Measurements from ENCODE around the gene URB2. TPM values are rescaled to one million over a fixed set of nuclear protein-coding genes. Genes with fewer than 3 reads are reported as not detected.

The URB2 gene
- total RNA-seq, 2 experiments from 2014 or later = 10.6 to 10.9 TPM

DNA sequence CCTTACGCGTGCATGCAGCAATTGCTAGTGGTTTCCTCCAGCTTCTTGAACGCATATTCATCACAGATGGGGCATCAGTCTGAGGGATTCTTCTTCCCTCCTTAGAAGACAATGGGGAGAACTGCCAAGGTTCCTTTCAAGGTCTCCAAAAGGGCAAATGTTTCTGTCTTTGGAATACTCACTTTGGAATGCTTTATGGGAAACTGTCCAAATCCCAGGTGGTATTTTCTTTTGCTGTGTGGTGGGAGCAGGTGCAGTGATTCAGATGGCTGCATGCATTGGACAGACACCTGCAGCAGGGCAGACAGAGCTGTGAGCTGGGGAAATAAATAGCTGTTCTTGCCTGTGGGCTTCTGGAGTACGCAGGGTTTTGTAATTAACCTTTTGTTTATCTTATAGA, 40.5 kb downstream of the URB2 start:
- Mint-ChIP-seq H3K27ac (no peak overlapping the region), H3K4me1 (no peaks in the 10 kb centered on the region), H3K4me3 (no peak overlapping the region), H3K36me3 (peaks cover 11% of the 10 kb centered on the region), H3K9me3 (no peaks in the 10 kb centered on the region), H3K27me3 (no peaks in the 10 kb centered on the region)
- POLR2A ChIA-PET = no interaction called here
- ATAC-seq (ENCODE audit: low read depth) = no peak
- DNase-seq = no peak

DNA sequence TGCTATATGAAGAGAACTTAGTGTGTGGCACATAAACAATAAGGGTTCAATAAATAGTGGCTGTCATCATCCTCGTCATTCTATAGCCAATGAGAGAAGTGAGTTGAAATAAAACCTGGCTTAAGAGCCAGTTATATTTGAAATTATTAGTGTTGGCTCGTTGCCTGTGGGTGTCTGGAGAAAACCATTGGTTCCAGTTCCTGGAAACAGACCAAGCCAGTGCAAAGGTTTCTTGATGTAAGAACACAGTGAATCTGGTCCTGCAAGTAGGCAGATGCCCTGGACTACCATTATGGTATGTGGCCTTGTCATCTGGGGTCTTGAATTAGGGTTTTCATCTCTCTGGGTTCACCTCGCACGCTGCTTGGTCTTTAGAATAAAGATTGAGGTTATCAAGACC, 43.3 kb downstream of the URB2 start:
- Mint-ChIP-seq H3K27ac (no peak overlapping the region), H3K9me3 (no peaks in the 10 kb centered on the region), H3K27me3 (no peaks in the 10 kb centered on the region), H3K36me3 (peaks cover 11% of the 10 kb centered on the region), H3K4me1 (peaks cover 6% of the 10 kb centered on the region), H3K4me3 (no peak overlapping the region)
- POLR2A ChIA-PET = no interaction called here
- ATAC-seq (ENCODE audit: low read depth) (no peak), DNase-seq (no peak)

DNA sequence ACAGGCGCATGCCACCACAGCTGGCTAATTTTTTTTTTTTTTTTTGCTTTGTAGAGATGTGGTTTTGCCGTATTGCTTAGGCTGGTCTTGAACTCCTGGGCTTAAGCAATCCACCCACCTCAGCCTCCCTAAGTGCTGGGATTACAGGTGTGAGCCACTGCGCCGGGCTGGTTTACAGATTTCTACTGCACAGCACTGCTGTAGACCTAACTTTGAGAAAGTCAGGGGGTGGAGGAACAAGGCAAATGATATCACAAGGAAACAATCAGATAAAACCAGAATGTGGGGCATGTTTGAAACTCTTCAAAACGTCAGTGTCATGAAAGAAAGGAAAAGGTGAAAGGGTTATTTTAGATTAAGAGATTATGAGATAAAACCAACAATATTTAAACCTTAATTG, 45.3 kb downstream of the URB2 start:
- POLR2A ChIA-PET = interaction anchor here (0.7 kb wide), 1 partner anchor 45 kb away, joined by 3 read pairs; no protein-coding TSS in a partner anchor
- ATAC-seq (ENCODE audit: low read depth) (no peak), DNase-seq (no peak)
- no peak overlapping the region for H3K4me3 Mint-ChIP-seq
- H3K36me3 Mint-ChIP-seq = peaks cover 11% of the 10 kb centered on the region
- no peaks in the 10 kb centered on the region for H3K27me3 Mint-ChIP-seq
- H3K4me1 Mint-ChIP-seq = peaks cover 7% of the 10 kb centered on the region
- H3K9me3 Mint-ChIP-seq = no peaks in the 10 kb centered on the region
- H3K27ac Mint-ChIP-seq = no peak overlapping the region

- Mint-ChIP-seq H3K27ac (no peak overlapping the region), H3K36me3 (peaks cover 11% of the 10 kb centered on the region), H3K9me3 (no peaks in the 10 kb centered on the region), H3K4me1 (peaks cover 7% of the 10 kb centered on the region), H3K4me3 (no peak overlapping the region), H3K27me3 (no peaks in the 10 kb centered on the region)
- no peak for ATAC-seq (ENCODE audit: low read depth)
- POLR2A ChIA-PET = no interaction called here
- no peak for DNase-seq
Observed at GRCh38 chr1:229672246-229672645, 46.2 kb downstream of the URB2 start.

- peaks cover 3% of the 10 kb centered on the region for H3K36me3 Mint-ChIP-seq
- no peaks in the 10 kb centered on the region for H3K27me3 Mint-ChIP-seq
- DNase-seq (no peak), ATAC-seq (ENCODE audit: low read depth) (peak; percentile 42)
- POLR2A ChIA-PET = interaction anchor here (0.7 kb wide), 1 partner anchor 786 kb away, joined by 4 read pairs; no protein-coding TSS in a partner anchor
- H3K4me1 Mint-ChIP-seq = peaks cover 7% of the 10 kb centered on the region
- H3K9me3 Mint-ChIP-seq = no peaks in the 10 kb centered on the region
- no peak overlapping the region for H3K4me3 Mint-ChIP-seq
- no peak overlapping the region for H3K27ac Mint-ChIP-seq
Observed at GRCh38 chr1:229674042-229674441, 48.0 kb downstream of the URB2 start.

DNA sequence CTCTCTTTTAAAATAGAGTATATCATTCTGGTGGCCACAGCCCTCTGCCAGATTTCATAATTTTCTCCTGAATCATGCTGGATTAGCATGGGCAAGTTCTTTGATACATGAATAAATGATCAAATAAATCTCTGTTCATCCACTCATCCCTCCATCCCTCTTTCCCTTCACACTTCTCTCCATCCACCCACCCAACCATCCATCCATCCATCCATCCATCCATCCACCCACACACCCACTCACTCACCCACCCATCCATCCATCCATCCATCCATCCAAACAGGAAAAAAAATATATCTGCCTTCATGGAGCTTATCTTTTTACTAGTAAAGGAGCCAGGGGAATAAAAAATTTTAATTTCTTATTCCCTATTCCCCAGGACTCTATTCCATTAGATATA, 49.3 kb downstream of the URB2 start:
- Mint-ChIP-seq H3K4me3 (no peak overlapping the region), H3K27ac (no peak overlapping the region), H3K4me1 (peaks cover 7% of the 10 kb centered on the region), H3K9me3 (no peaks in the 10 kb centered on the region), H3K27me3 (peaks cover 2% of the 10 kb centered on the region), H3K36me3 (no peaks in the 10 kb centered on the region)
- POLR2A ChIA-PET = interaction anchor here (0.7 kb wide), 1 partner anchor 762 kb away, joined by 4 read pairs; no protein-coding TSS in a partner anchor
- DNase-seq (no peak), ATAC-seq (ENCODE audit: low read depth) (no peak)

- peaks cover 3% of the 10 kb centered on the region for H3K27me3 Mint-ChIP-seq
- POLR2A ChIA-PET = no interaction called here
- H3K4me3 Mint-ChIP-seq = no peak overlapping the region
Observed at GRCh38 chr1:229685149-229685548, 59.1 kb downstream of the URB2 start.

GRCh38 chr1:229689273-229689672, 63.2 kb downstream of the URB2 start:
- DNase-seq (no peak), ATAC-seq (ENCODE audit: low read depth) (peak; percentile 68)
- peaks cover 3% of the 10 kb centered on the region for H3K36me3 Mint-ChIP-seq
- H3K27ac Mint-ChIP-seq = no peak overlapping the region
- H3K4me3 Mint-ChIP-seq = no peak overlapping the region
- peaks cover 4% of the 10 kb centered on the region for H3K9me3 Mint-ChIP-seq
- H3K27me3 Mint-ChIP-seq = peaks cover 3% of the 10 kb centered on the region
- POLR2A ChIA-PET = no interaction called here
- peaks cover 18% of the 10 kb centered on the region for H3K4me1 Mint-ChIP-seq

More at GRCh38 chr1:229685149-229685548, 59.1 kb downstream of the URB2 start:
- H3K9me3 Mint-ChIP-seq = peaks cover 4% of the 10 kb centered on the region
- no peaks in the 10 kb centered on the region for H3K4me1 Mint-ChIP-seq
- H3K36me3 Mint-ChIP-seq = peaks cover 3% of the 10 kb centered on the region
- no peak overlapping the region for H3K27ac Mint-ChIP-seq
- ATAC-seq (ENCODE audit: low read depth) (no peak), DNase-seq (no peak)

DNA sequence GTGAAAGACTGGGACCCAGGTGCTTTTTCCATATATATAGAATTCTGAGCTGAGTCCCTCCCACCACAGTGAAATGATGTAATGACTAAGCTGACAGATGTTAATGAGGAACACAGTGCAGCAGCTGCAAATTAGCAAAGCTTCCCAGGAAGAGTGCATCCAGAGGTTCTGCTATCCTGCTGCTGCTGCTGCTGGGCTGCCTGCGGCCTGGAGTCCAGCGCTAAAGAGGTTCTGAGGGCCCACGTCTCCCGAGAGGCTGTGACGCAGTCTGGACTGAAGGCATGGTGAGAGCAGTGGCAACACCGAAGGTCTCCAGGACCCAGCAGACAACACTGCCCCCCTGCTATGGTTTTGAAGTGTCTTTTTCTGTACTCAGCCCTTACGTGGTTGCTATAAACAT, 63.9 kb downstream of the URB2 start:
- POLR2A ChIA-PET = no interaction called here
- DNase-seq = no peak
- ATAC-seq (ENCODE audit: low read depth) = no peak
- Mint-ChIP-seq H3K27ac (no peak overlapping the region), H3K27me3 (peaks cover 5% of the 10 kb centered on the region), H3K4me3 (no peak overlapping the region), H3K4me1 (peaks cover 18% of the 10 kb centered on the region), H3K9me3 (peaks cover 4% of the 10 kb centered on the region), H3K36me3 (peaks cover 3% of the 10 kb centered on the region)

GRCh38 chr1:229690662-229691061, 64.6 kb downstream of the URB2 start:
- Mint-ChIP-seq H3K4me1 (peaks cover 18% of the 10 kb centered on the region), H3K27me3 (peaks cover 5% of the 10 kb centered on the region), H3K27ac (no peak overlapping the region), H3K9me3 (no peaks in the 10 kb centered on the region), H3K36me3 (no peaks in the 10 kb centered on the region), H3K4me3 (no peak overlapping the region)
- ATAC-seq (ENCODE audit: low read depth) (no peak), DNase-seq (no peak)
- POLR2A ChIA-PET = no interaction called here

DNA sequence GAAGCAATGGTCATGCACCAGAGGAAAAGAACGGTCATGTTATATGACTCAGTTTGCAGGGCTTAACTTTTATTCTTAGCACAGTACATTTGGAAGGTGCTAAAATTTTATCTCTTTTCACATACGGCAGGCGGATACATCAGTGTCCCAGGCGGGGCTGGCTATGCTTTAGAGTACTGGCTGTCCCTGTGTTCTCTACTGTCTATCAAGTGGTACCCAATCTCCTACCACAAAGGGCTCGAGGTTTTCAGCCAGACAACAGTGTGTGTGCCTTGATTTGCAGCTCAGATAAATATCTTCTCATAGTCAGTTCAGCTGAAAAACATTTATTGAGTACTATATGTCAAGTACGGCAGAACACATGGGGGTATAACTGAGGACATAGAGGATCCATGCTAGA, 65.3 kb downstream of the URB2 start:
- POLR2A ChIA-PET = no interaction called here
- H3K9me3 Mint-ChIP-seq = no peaks in the 10 kb centered on the region
- H3K27me3 Mint-ChIP-seq = peaks cover 5% of the 10 kb centered on the region
- no peak for ATAC-seq (ENCODE audit: low read depth)
- peaks cover 18% of the 10 kb centered on the region for H3K4me1 Mint-ChIP-seq
- no peaks in the 10 kb centered on the region for H3K36me3 Mint-ChIP-seq
- H3K4me3 Mint-ChIP-seq = no peak overlapping the region
- H3K27ac Mint-ChIP-seq = no peak overlapping the region
- DNase-seq = no peak

- no peak overlapping the region for H3K4me3 Mint-ChIP-seq
- POLR2A ChIA-PET = no interaction called here
Observed at GRCh38 chr1:229693129-229693900, 67.3 kb downstream of the URB2 start.

GRCh38 chr1:229694053-229694693, 68.1 kb downstream of the URB2 start:
- Mint-ChIP-seq H3K4me3 (no peak overlapping the region), H3K27me3 (peaks cover 5% of the 10 kb centered on the region), H3K4me1 (peaks cover 18% of the 10 kb centered on the region), H3K27ac (no peak overlapping the region), H3K9me3 (no peaks in the 10 kb centered on the region), H3K36me3 (no peaks in the 10 kb centered on the region)
- ATAC-seq (ENCODE audit: low read depth) (no peak), DNase-seq (no peak)
- POLR2A ChIA-PET = no interaction called here

More at GRCh38 chr1:229693129-229693900, 67.3 kb downstream of the URB2 start:
- Mint-ChIP-seq H3K36me3 (no peaks in the 10 kb centered on the region), H3K4me1 (peaks cover 18% of the 10 kb centered on the region), H3K9me3 (no peaks in the 10 kb centered on the region), H3K27me3 (peaks cover 5% of the 10 kb centered on the region), H3K27ac (no peak overlapping the region)
- no peak for DNase-seq
- ATAC-seq (ENCODE audit: low read depth) = no peak

GRCh38 chr1:229696385-229696784, 70.3 kb downstream of the URB2 start:
- no peaks in the 10 kb centered on the region for H3K36me3 Mint-ChIP-seq
- H3K27me3 Mint-ChIP-seq = peaks cover 3% of the 10 kb centered on the region
- H3K4me3 Mint-ChIP-seq = no peak overlapping the region
- H3K9me3 Mint-ChIP-seq = no peaks in the 10 kb centered on the region
- POLR2A ChIA-PET = no interaction called here
- no peak overlapping the region for H3K27ac Mint-ChIP-seq
- peaks cover 17% of the 10 kb centered on the region for H3K4me1 Mint-ChIP-seq
- no peak for ATAC-seq (ENCODE audit: low read depth)
- DNase-seq = no peak
